ENCODE results near the gene OGFOD2. TPM values are rescaled to one million over a fixed set of nuclear protein-coding genes. Genes with fewer than 3 reads are reported as not detected.

The OGFOD2 gene
- total and polyA plus RNA-seq, 9 of the 15 experiments (the other 6 are each of a cell fraction or from before 2014, with no cell fraction given) = 1.4 to 111 (median 18.5) TPM

GRCh38 chr12:122974892-122975789 lies at the start of gene OGFOD2 (continued):
- TF ChIP-seq MEF2D (tag; conservative IDR thresholded peaks at IDR 0.05; ENCODE audit: low read depth) = no peak; the same call in 1 of the 2 replicates
- TF ChIP-seq NUFIP1 (IDR thresholded peaks at IDR 0.05; ENCODE audit: partially characterized antibody) = no peak
- peak; percentile 95 for TF ChIP-seq GABPA (tag; conservative IDR thresholded peaks at IDR 0.05; ENCODE audit: low read depth)
- TF ChIP-seq FOXK2 (conservative IDR thresholded peaks at IDR 0.05 in 1 of 2, IDR thresholded peaks at IDR 0.05 in 1 of 2; ENCODE audit: low read depth in 2 of 2) = peak in 1 of 2 experiments; percentile 30; a peak in 1 of 4 replicates
- TF ChIP-seq POLR2B (IDR thresholded peaks at IDR 0.05; ENCODE audit: low read depth, partially characterized antibody) = peak; percentile 66
- TF ChIP-seq HSF4 (CRISPR knock-in tag; IDR thresholded peaks at IDR 0.05; ENCODE audit: borderline replicate concordance) = no peak
- no peak for TF ChIP-seq RNF2 (IDR thresholded peaks at IDR 0.05)
- TF ChIP-seq RFX1 (IDR thresholded peaks at IDR 0.05) = peak; percentile 87
- no peak for TF ChIP-seq KHSRP (IDR thresholded peaks at IDR 0.05)
- peak; percentile 18; the same call in 1 of the 2 replicates for TF ChIP-seq MBD2 (IDR thresholded peaks at IDR 0.05; ENCODE audit: borderline replicate concordance, low read depth)
- no peak for TF ChIP-seq ZBTB12 (CRISPR knock-in tag; IDR thresholded peaks at IDR 0.05)
- TF ChIP-seq MIER1 (IDR thresholded peaks at IDR 0.05; ENCODE audit: low read depth) = no peak
- TF ChIP-seq XRCC4 (IDR thresholded peaks at IDR 0.05; ENCODE audit: extremely low read depth, insufficient read depth, insufficient read length) = no peak
- no peak for TF ChIP-seq ZNF253 (CRISPR knock-in tag; conservative IDR thresholded peaks at IDR 0.05)
- no peak for TF ChIP-seq ILK (tag; IDR thresholded peaks at IDR 0.05; ENCODE audit: borderline replicate concordance, low read depth)
- no peak for TF ChIP-seq ZBTB26 (CRISPR knock-in tag; IDR thresholded peaks at IDR 0.05)
- no peak; the same call in 1 of the 2 replicates for TF ChIP-seq CBX1 (IDR thresholded peaks at IDR 0.05; ENCODE audit: low read depth)
- TF ChIP-seq ARNT (IDR thresholded peaks at IDR 0.05) = no peak
- no peak for TF ChIP-seq PPARD (CRISPR knock-in tag; IDR thresholded peaks at IDR 0.05)
- no peak for TF ChIP-seq CGGBP1 (CRISPR knock-in tag; IDR thresholded peaks at IDR 0.05)
- no peak for TF ChIP-seq CREB5 (CRISPR knock-in tag; IDR thresholded peaks at IDR 0.05)
- TF ChIP-seq DNMT1 (IDR thresholded peaks at IDR 0.05) = no peak
- TF ChIP-seq PHTF2 (CRISPR knock-in tag; IDR thresholded peaks at IDR 0.05) = no peak
- TF ChIP-seq ETS1 (conservative IDR thresholded peaks at IDR 0.05; ENCODE audit: control insufficient read depth, low read depth, low read length) = 0 out of 2 replicates have a peak, but pooled peaks have one; percentile 45
- TF ChIP-seq JUNB (CRISPR knock-in tag; conservative IDR thresholded peaks at IDR 0.05) = no peak

Measured in K562 (cell line).